Vagina (tissue), 2 donors: ENCODE measurements around the gene SLC24A3.

Experiments used
- CTCF ChIP-seq, 3 experiments: fragments of 450-650 bp in 2 of 3; fragments of 200-600 bp in 1 of 3; sonication (generic) in 1 of 3; IDR thresholded peaks; one replicate each; pipeline ENCODE4 v1.5.1; 2017 to 2019; ENCODE audit warnings: antibody characterized with exemption in 3 of 3, mild to moderate bottlenecking in 2 of 3, moderate library complexity in 2 of 3
- POLR2A ChIP-seq, 2 donors: fragments of 450-650 bp; IDR thresholded peaks; one replicate each; pipeline ENCODE4 v1.6.1; 2017; ENCODE audit warnings: antibody characterized with exemption in 2 of 2, mild to moderate bottlenecking in 2 of 2, moderate library complexity in 2 of 2
- POLR2AphosphoS5 ChIP-seq, 2 donors: sonication (generic); formaldehyde crosslinking; IDR thresholded peaks; one replicate each; pipeline ENCODE4 v1.9.0; 2017; ENCODE audit warnings: antibody characterized with exemption in 2 of 2, mild to moderate bottlenecking in 2 of 2, low read depth in 1 of 2; ENCODE audit not compliant: insufficient read depth in 1 of 2

GRCh38 chr20:19549896-19550295 lies 337.5 kb downstream of the SLC24A3 start:
- TF ChIP-seq CTCF (IDR thresholded peaks at IDR 0.05) = no peak
- no peak for TF ChIP-seq POLR2A (IDR thresholded peaks at IDR 0.05)
- TF ChIP-seq POLR2AphosphoS5 (IDR thresholded peaks at IDR 0.05; ENCODE audit: insufficient read depth in 1 of 2, low read depth in 1 of 2) = no peak
